MM.1S (cell line): ENCODE measurements around the gene TTC17.

Experiments
- DNase-seq: peaks from one replicate; pipeline ENCODE4 v3.0.0-alpha.2; 2015
- H2AFZ ChIP-seq: fragments of 300-600 bp; sonication (generic); 2 replicates; pipeline ENCODE4 v1.6.0; 2016; ENCODE audit warnings: antibody characterized with exemption, low read length
- H3F3A ChIP-seq: fragments of 300-600 bp; sonication (generic); 2 replicates; pipeline ENCODE4 v1.6.1; 2016; ENCODE audit warnings: mild to moderate bottlenecking, antibody characterized with exemption, low read length, moderate library complexity, mixed read lengths; ENCODE audit not compliant: insufficient read depth
- H3K27ac ChIP-seq: fragments of 300-600 bp; sonication (generic); 2 replicates; pipeline ENCODE4 v1.5.1; 2016; ENCODE audit warnings: mild to moderate bottlenecking, low read length
- H3K27me3 ChIP-seq: fragments of 300-600 bp; sonication (generic); replicated peaks from 2 replicates; pipeline ENCODE4 v1.6.0; 2016; ENCODE audit warnings: low read length; ENCODE audit not compliant: insufficient read depth
- H3K36me3 ChIP-seq: fragments of 300-600 bp; sonication (generic); replicated peaks from 2 replicates; pipeline ENCODE4 v1.6.1; 2016; ENCODE audit warnings: mild to moderate bottlenecking, low read length, mixed read lengths; ENCODE audit not compliant: insufficient read depth
- H3K4me1 ChIP-seq: fragments of 300-600 bp; sonication (generic); 2 replicates; pipeline ENCODE4 v1.6.1; 2016; ENCODE audit warnings: low read length, mixed read lengths
- H3K4me2 ChIP-seq: fragments of 300-600 bp; sonication (generic); 2 replicates; pipeline ENCODE4 v1.6.0; 2016; ENCODE audit warnings: low read depth, low read length
- H3K4me3 ChIP-seq: fragments of 300-600 bp; sonication (generic); 2 replicates; pipeline ENCODE4 v1.5.1; 2016; ENCODE audit warnings: low read length, mixed read lengths
- H3K79me2 ChIP-seq: fragments of 300-600 bp; sonication (generic); 2 replicates; pipeline ENCODE4 v1.6.1; 2016; ENCODE audit warnings: mixed run types, low read length, mixed read lengths
- H3K9ac ChIP-seq: fragments of 300-600 bp; sonication (generic); 2 replicates; pipeline ENCODE4 v1.6.1; 2016; ENCODE audit warnings: low read length, mixed read lengths
- H3K9me2 ChIP-seq: fragments of 300-600 bp; sonication (generic); replicated peaks from 2 replicates; pipeline ENCODE4 v1.6.1; 2016; ENCODE audit warnings: mild to moderate bottlenecking, low read length, mixed read lengths; ENCODE audit not compliant: insufficient read depth
- H3K9me3 ChIP-seq: fragments of 300-600 bp; sonication (generic); replicated peaks from 2 replicates; pipeline ENCODE4 v1.6.1; 2016; ENCODE audit warnings: mild to moderate bottlenecking, low read length, mixed read lengths; ENCODE audit not compliant: insufficient read depth
- H4K20me1 ChIP-seq: fragments of 300-600 bp; sonication (generic); 2 replicates; pipeline ENCODE4 v1.6.1; 2016; ENCODE audit warnings: mild to moderate bottlenecking, low read length, moderate library complexity, mixed read lengths; ENCODE audit not compliant: insufficient read depth
- EZH2 ChIP-seq: fragments of 300-600 bp; sonication (generic); optimal IDR thresholded peaks from 2 replicates; pipeline ENCODE3; 2017; ENCODE audit warnings: low read depth, mild to moderate bottlenecking, antibody characterized with exemption, low read length, mixed read lengths
- EZH2phosphoT487 ChIP-seq: fragments of 300-600 bp; sonication (generic); IDR thresholded peaks from 2 replicates; pipeline ENCODE4 v1.6.1; 2018; ENCODE audit warnings: antibody characterized with exemption, low read length
- TF ChIP-seq, protein P1 (sequence below): fragments of 300-600 bp; sonication (generic); IDR thresholded peaks from 2 replicates; pipeline ENCODE4 v1.5.1; 2016; ENCODE audit warnings: antibody characterized with exemption, low read length, mixed read lengths

Gene TTC17

DNA sequence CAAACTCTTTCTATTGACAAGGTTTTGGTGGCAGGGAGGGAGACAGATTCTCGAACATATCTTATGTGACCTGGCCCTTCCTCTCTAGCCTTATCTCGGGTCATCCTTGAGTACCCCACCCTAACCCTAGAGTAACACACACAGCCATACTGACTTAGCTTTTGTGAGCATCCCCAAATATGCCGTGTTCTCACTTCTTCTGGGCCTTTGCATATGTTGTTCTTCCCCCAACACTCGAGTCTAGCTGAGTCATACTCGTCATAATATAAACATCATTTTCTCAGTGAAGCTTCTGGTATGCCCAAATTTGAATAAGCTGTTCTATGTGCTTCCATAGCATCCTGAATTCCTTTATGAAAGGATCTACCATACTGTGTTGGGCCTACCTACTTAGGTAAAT lies 8.0 kb downstream of the TTC17 start:
- Histone ChIP-seq H3K4me2 (no peak overlapping the region), H2AFZ (no peak overlapping the region)
- TF ChIP-seq, protein P1, sequence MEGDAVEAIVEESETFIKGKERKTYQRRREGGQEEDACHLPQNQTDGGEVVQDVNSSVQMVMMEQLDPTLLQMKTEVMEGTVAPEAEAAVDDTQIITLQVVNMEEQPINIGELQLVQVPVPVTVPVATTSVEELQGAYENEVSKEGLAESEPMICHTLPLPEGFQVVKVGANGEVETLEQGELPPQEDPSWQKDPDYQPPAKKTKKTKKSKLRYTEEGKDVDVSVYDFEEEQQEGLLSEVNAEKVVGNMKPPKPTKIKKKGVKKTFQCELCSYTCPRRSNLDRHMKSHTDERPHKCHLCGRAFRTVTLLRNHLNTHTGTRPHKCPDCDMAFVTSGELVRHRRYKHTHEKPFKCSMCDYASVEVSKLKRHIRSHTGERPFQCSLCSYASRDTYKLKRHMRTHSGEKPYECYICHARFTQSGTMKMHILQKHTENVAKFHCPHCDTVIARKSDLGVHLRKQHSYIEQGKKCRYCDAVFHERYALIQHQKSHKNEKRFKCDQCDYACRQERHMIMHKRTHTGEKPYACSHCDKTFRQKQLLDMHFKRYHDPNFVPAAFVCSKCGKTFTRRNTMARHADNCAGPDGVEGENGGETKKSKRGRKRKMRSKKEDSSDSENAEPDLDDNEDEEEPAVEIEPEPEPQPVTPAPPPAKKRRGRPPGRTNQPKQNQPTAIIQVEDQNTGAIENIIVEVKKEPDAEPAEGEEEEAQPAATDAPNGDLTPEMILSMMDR = no peak
- TF ChIP-seq EZH2phosphoT487 (no peak), EZH2 (no peak)

DNA sequence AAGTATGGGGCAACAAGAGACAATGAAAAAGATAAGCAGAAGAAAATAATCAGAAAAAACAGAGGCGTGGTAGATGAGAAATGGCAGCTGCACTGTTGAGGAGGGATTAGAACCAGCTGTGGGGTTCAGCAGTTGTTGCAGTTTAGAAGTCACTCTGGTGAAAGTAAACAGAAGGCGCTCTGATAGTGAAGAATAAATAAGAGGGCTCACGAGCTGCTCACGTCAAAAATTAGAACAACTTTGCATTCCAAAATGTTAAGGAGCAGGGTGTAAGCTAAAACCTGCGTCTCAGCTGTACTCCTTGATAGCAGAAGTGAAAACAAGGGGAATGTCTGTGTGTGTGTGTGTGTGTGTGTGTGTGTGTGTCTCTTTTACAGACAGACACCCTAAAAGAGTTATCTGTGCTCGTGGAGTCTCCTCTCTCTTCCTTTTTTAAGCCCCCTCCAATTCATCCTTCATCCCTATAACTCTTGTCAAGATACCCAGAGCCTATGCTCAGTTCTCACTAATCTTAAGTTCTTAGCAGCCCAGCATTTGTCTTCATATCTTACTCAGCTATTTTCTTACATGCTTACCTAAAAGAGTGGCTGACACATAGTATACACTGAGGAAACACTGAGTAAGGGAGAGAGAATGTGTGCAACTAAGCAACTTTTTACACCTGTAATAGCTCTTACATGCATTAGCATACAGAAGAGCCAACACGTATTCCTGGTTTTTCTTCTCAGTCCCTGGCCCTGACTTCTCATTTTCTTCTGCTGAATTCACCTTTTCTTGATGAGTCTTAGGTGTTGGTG lies 8.9 kb downstream of the TTC17 start:
- peak; percentile 24 for DNase-seq
- TF ChIP-seq, protein P1 = no peak
- TF ChIP-seq EZH2phosphoT487 = no peak
- TF ChIP-seq EZH2 = no peak
- no peak overlapping the region for H3K4me2 ChIP-seq

More for the DNA sequence above, 8.0 kb downstream of the TTC17 start:
- H3K4me1 ChIP-seq = no peaks in the 10 kb centered on the region
- H3K4me3 ChIP-seq = no peak overlapping the region
- H3K36me3 ChIP-seq = no peaks in the 10 kb centered on the region; the same call in 1 of the 2 replicates
- peaks cover 98% of the 10 kb centered on the region for H3K79me2 ChIP-seq
- no peaks in the 10 kb centered on the region for H3F3A ChIP-seq
- no peaks in the 10 kb centered on the region for H3K9me2 ChIP-seq
- DNase-seq = no peak
- no peaks in the 10 kb centered on the region for H3K9me3 ChIP-seq
- H4K20me1 ChIP-seq = no peaks in the 10 kb centered on the region
- no peak overlapping the region for H3K9ac ChIP-seq
- H3K27me3 ChIP-seq = no peaks in the 10 kb centered on the region
- no peak overlapping the region for H3K27ac ChIP-seq

GRCh38 chr11:43376065-43376464 lies 17.3 kb downstream of the TTC17 start:
- Histone ChIP-seq H3K79me2 (peaks cover 58% of the 10 kb centered on the region), H3K9ac (no peak overlapping the region), H3K9me2 (no peaks in the 10 kb centered on the region), H3K4me1 (no peaks in the 10 kb centered on the region), H3K4me2 (no peak overlapping the region), H3K4me3 (no peak overlapping the region), H3K36me3 (no peaks in the 10 kb centered on the region; the same call in none of the 2 replicates), H3K9me3 (no peaks in the 10 kb centered on the region), H3K27ac (no peak overlapping the region), H3F3A (no peaks in the 10 kb centered on the region), H3K27me3 (no peaks in the 10 kb centered on the region), H2AFZ (no peak overlapping the region), H4K20me1 (no peaks in the 10 kb centered on the region)
- DNase-seq = no peak
- no peak for TF ChIP-seq EZH2phosphoT487
- no peak for TF ChIP-seq EZH2
- TF ChIP-seq, protein P1 = no peak

More for the DNA sequence above, 8.9 kb downstream of the TTC17 start:
- no peak overlapping the region for H3K4me3 ChIP-seq
- H3K9ac ChIP-seq = no peak overlapping the region
- H3K79me2 ChIP-seq = peaks cover 96% of the 10 kb centered on the region
- no peaks in the 10 kb centered on the region; the same call in 1 of the 2 replicates for H3K36me3 ChIP-seq
- H3K9me3 ChIP-seq = no peaks in the 10 kb centered on the region
- no peaks in the 10 kb centered on the region for H4K20me1 ChIP-seq
- no peaks in the 10 kb centered on the region for H3K27me3 ChIP-seq
- H3F3A ChIP-seq = no peaks in the 10 kb centered on the region
- H3K9me2 ChIP-seq = no peaks in the 10 kb centered on the region
- no peak overlapping the region; the same call in 1 of the 2 replicates for H3K27ac ChIP-seq
- H3K4me1 ChIP-seq = no peaks in the 10 kb centered on the region
- H2AFZ ChIP-seq = no peak overlapping the region
